HepG2 (cell line): ENCODE data around the gene SPIB. TPM values are rescaled to one million over a fixed set of nuclear protein-coding genes. Genes with fewer than 3 reads are reported as not detected.

ENCODE experiments used
- BCL6 ChIP-seq: IDR thresholded peaks from 2 replicates; pipeline ENCODE4 v1.6.1; 2016; ENCODE audit warnings: missing genetic modification reagents, missing compliant biosample characterization
- CHD2 ChIP-seq: IDR thresholded peaks from 2 replicates; pipeline ENCODE4 v1.6.1; 2011; ENCODE audit warnings: low read depth, low read length, improper control_type of control experiment
- CTCF ChIP-seq: sonication (generic); formaldehyde crosslinking; IDR thresholded peaks from 2 replicates; pipeline ENCODE4 v1.5.0; 2020; ENCODE audit warnings: mild to moderate bottlenecking, missing genetic modification reagents, moderate library complexity
- ETV5 ChIP-seq: IDR thresholded peaks from 2 replicates; pipeline ENCODE4 v1.6.1; 2018; ENCODE audit warnings: missing biosample characterization, missing genetic modification reagents, inconsistent platforms, borderline replicate concordance
- GATA4 ChIP-seq: sonication (generic); IDR thresholded peaks from 2 replicates; pipeline ENCODE4 v1.6.1; 2016; ENCODE audit warnings: antibody characterized with exemption, low read depth, borderline replicate concordance
- NFYB ChIP-seq: sonication (generic); formaldehyde crosslinking; IDR thresholded peaks from 2 replicates; pipeline ENCODE4 v1.4.0; 2020; ENCODE audit warnings: missing genetic modification reagents
- NFYC ChIP-seq: IDR thresholded peaks from 2 replicates; pipeline ENCODE4 v1.6.1; 2016; ENCODE audit warnings: missing genetic modification reagents, missing compliant biosample characterization
- RBM22 ChIP-seq: fragments of 200-400 bp; formaldehyde crosslinking; optimal IDR thresholded peaks from 2 replicates; pipeline ENCODE3; 2017; ENCODE audit warnings: mild to moderate bottlenecking, low read length, moderate library complexity
- THAP8 ChIP-seq: sonication (generic); formaldehyde crosslinking; IDR thresholded peaks from 2 replicates; pipeline ENCODE4 v1.5.1; 2020; ENCODE audit warnings: missing genetic modification reagents, mild to moderate bottlenecking, borderline replicate concordance
- ZNF296 ChIP-seq: sonication (generic); formaldehyde crosslinking; conservative IDR thresholded peaks from 2 replicates; pipeline ENCODE4 v1.5.0; 2020; ENCODE audit warnings: mild to moderate bottlenecking, missing genetic modification reagents
- ZNF407 ChIP-seq: sonication (generic); formaldehyde crosslinking; IDR thresholded peaks from one replicate; pipeline ENCODE4 v1.5.1; 2020; ENCODE audit warnings: mild to moderate bottlenecking, missing genetic modification reagents; ENCODE audit errors: not compliant biosample characterization
- ZNF513 ChIP-seq: sonication (generic); formaldehyde crosslinking; conservative IDR thresholded peaks from 2 replicates; pipeline ENCODE4 v1.5.0; 2020; ENCODE audit warnings: missing genetic modification reagents
- ZNF598 ChIP-seq: sonication (generic); formaldehyde crosslinking; IDR thresholded peaks from 2 replicates; pipeline ENCODE4 v1.5.1; 2020; ENCODE audit warnings: mild to moderate bottlenecking, missing genetic modification reagents, borderline replicate concordance
- ZNF691 ChIP-seq: sonication (generic); formaldehyde crosslinking; IDR thresholded peaks from 2 replicates; pipeline ENCODE4 v1.4.0; 2020; ENCODE audit warnings: missing genetic modification reagents, low read depth, mild to moderate bottlenecking, borderline replicate concordance
- ZSCAN12 ChIP-seq: sonication (generic); formaldehyde crosslinking; IDR thresholded peaks from 2 replicates; pipeline ENCODE4 v1.9.0; 2021; ENCODE audit warnings: mild to moderate bottlenecking, missing genetic modification reagents
- polyA plus RNA-seq, 8 experiments: library from polyadenylated mRNA; depleted of rRNA in 3 of 8; stranded (reverse) in 7 of 8; unstranded in 1 of 8; fragments of >200 nt; fragmentation: Illumina TruSeq in 4 of 8; extraction: Trizol in 4 of 8; gene quantifications; 2 replicates each; pipeline versions ENCODE4 v1.2.1 to v1.2.3, GENCODE V29; 2011 to 2016; ENCODE audit warnings: low read depth in 4 of 8, missing spikeins in 1 of 8, mixed read lengths in 1 of 8; ENCODE audit not compliant: insufficient read depth in 1 of 8
- total RNA-seq, 5 experiments: library from RNA; depleted of rRNA; stranded (reverse); fragments of >200 nt; fragmentation: Illumina TruSeq; extraction: Trizol; gene quantifications; 2 replicates each; pipeline ENCODE4 v1.2.3, GENCODE V29; 2016; ENCODE audit warnings: low read depth in 1 of 5

The SPIB gene
- total and polyA plus RNA-seq, 2 of the 13 experiments (the other 11 are each of a cell fraction or from before 2014, with no cell fraction given) = 0.04 TPM; not detected in 1

GRCh38 chr19:50376166-50377050 lies 42.3 kb upstream of the SPIB start, which contains the start of gene NR1H2 (continued):
- no peak for TF ChIP-seq ZNF691 (CRISPR knock-in tag)
- TF ChIP-seq THAP8 (CRISPR knock-in tag) = no peak
- peak; percentile 45; the same call in 1 of the 2 replicates for TF ChIP-seq BCL6 (CRISPR knock-in tag)
- TF ChIP-seq ZNF598 = no peak; the same call in 1 of the 2 replicates
- TF ChIP-seq CHD2 = peak; percentile 59; the same call in 1 of the 2 replicates
- no peak for TF ChIP-seq RBM22
- TF ChIP-seq ZNF407 (CRISPR knock-in tag) = no peak
- no peak for TF ChIP-seq ZSCAN12 (CRISPR knock-in tag)
- TF ChIP-seq NFYC (CRISPR knock-in tag) = no peak
- TF ChIP-seq ETV5 (CRISPR knock-in tag) = peak; percentile 97
- TF ChIP-seq ZNF296 (CRISPR knock-in tag) = no peak
- TF ChIP-seq CTCF (CRISPR knock-in tag) = no peak
- peak; percentile 43; the same call in 1 of the 2 replicates for TF ChIP-seq NFYB (CRISPR knock-in tag)
- no peak for TF ChIP-seq ZNF513
- TF ChIP-seq GATA4 = no peak
